PC-3 (cell line): ENCODE results near the gene BCAS4. TPM values are rescaled to one million over a fixed set of nuclear protein-coding genes. Genes with fewer than 3 reads are reported as not detected.

Source experiments
- ATAC-seq: fragments of 200-7000 bp; cut with Tn5 transposase; 2 replicates; pipeline ENCODE4 v1.9.1; 2020; ENCODE audit warnings: mild to moderate bottlenecking, moderate library complexity
- BruUV-seq: library from RNA; stranded (reverse); fragments of 400-500 nt; replicated peaks from 2 replicates; lab custom pipeline; 2021; lab: Mats Ljungman, UMichigan
- CTCF ChIA-PET: fragments of 300-600 bp; sonication (Branson Sonifier 250); formaldehyde crosslinking; loops from one replicate; lab custom pipeline; 2022; ENCODE audit warnings: antibody characterized with exemption; lab: Charles Lee
- POLR2A ChIA-PET: fragments of 300-600 bp; sonication (Branson Sonifier 250); formaldehyde crosslinking; loops from one replicate; lab custom pipeline; 2022; ENCODE audit warnings: antibody characterized with exemption; ENCODE audit not compliant: unreplicated experiment; lab: Charles Lee
- DNase-seq: peaks from one replicate; pipeline ENCODE4 v3.0.0-alpha.2; 2015
- H2AFZ ChIP-seq: fragments of 300-600 bp; sonication (generic); 2 replicates; pipeline ENCODE4 v1.6.0; 2016; ENCODE audit warnings: antibody characterized with exemption, low read length
- H3F3A ChIP-seq: fragments of 300-600 bp; sonication (generic); one replicate; pipeline ENCODE4 v1.6.0; 2017; ENCODE audit warnings: antibody characterized with exemption, low read length, control low read depth, mild to moderate bottlenecking; ENCODE audit not compliant: unreplicated experiment
- H3K27ac ChIP-seq: fragments of 300-600 bp; sonication (generic); 2 replicates; pipeline ENCODE4 v1.5.1; 2016; ENCODE audit warnings: mild to moderate bottlenecking, low read length
- H3K27me3 ChIP-seq: fragments of 300-600 bp; sonication (generic); 2 replicates; pipeline ENCODE4 v1.6.1; 2016; ENCODE audit warnings: low read length, mixed read lengths
- H3K36me3 ChIP-seq: fragments of 300-600 bp; sonication (generic); 2 replicates; pipeline ENCODE4 v1.6.1; 2016; ENCODE audit warnings: low read depth, mixed run types, low read length, mixed read lengths
- H3K4me1 ChIP-seq: fragments of 300-600 bp; sonication (generic); 2 replicates; pipeline ENCODE4 v1.5.1; 2016; ENCODE audit warnings: low read length; ENCODE audit not compliant: insufficient read depth
- H3K4me2 ChIP-seq: fragments of 300-600 bp; sonication (generic); 2 replicates; pipeline ENCODE4 v1.6.0; 2016; ENCODE audit warnings: low read length
- H3K4me3 ChIP-seq: fragments of 300-600 bp; sonication (generic); 2 replicates; pipeline ENCODE4 v1.5.1; 2016; ENCODE audit warnings: mild to moderate bottlenecking, low read length, mixed read lengths
- H3K79me2 ChIP-seq: fragments of 300-600 bp; sonication (generic); 2 replicates; pipeline ENCODE4 v1.6.1; 2017; ENCODE audit warnings: low read length, mixed read lengths
- H3K9ac ChIP-seq: fragments of 300-600 bp; sonication (generic); 2 replicates; pipeline ENCODE4 v1.6.0; 2016; ENCODE audit warnings: mild to moderate bottlenecking, low read length
- H3K9me2 ChIP-seq: fragments of 300-600 bp; sonication (generic); replicated peaks from 2 replicates; pipeline ENCODE4 v1.6.1; 2016; ENCODE audit warnings: mixed run types, low read length, mixed read lengths
- H3K9me3 ChIP-seq: fragments of 300-600 bp; sonication (generic); 2 replicates; pipeline ENCODE4 v1.6.1; 2016; ENCODE audit warnings: low read length, mixed read lengths
- H4K20me1 ChIP-seq: fragments of 300-600 bp; sonication (generic); 2 replicates; pipeline ENCODE4 v1.6.1; 2016; ENCODE audit warnings: low read length, mixed read lengths
- CTCF ChIP-seq: fragments of 300-600 bp; sonication (generic); conservative IDR thresholded peaks from 2 replicates; pipeline ENCODE4 v1.5.1; 2017; ENCODE audit warnings: antibody characterized with exemption, low read depth, mild to moderate bottlenecking, low read length
- EZH2 ChIP-seq: fragments of 300-600 bp; sonication (generic); IDR thresholded peaks from one replicate; pipeline ENCODE4 v1.6.1; 2017; ENCODE audit warnings: antibody characterized with exemption, mild to moderate bottlenecking, low read length; ENCODE audit not compliant: unreplicated experiment
- EZH2phosphoT487 ChIP-seq: fragments of 300-600 bp; sonication (generic); IDR thresholded peaks from 2 replicates; pipeline ENCODE4 v1.6.1; 2018; ENCODE audit warnings: mild to moderate bottlenecking, antibody characterized with exemption, low read length, borderline replicate concordance
- intact Hi-C: fragments of 100-400 bp; cut with micrococcal nuclease; formaldehyde crosslinking; loops from 2 replicates; pipeline ENCODE4 v1.9.0; 2023
- total RNA-seq: library from RNA; depleted of rRNA; stranded (reverse); fragments of >200 nt; gene quantifications from 2 replicates; pipeline ENCODE4 v1.2.3, GENCODE V29; 2014

The BCAS4 gene
- total RNA-seq, 1 experiment from 2014 or later: 56.9 TPM

DNA sequence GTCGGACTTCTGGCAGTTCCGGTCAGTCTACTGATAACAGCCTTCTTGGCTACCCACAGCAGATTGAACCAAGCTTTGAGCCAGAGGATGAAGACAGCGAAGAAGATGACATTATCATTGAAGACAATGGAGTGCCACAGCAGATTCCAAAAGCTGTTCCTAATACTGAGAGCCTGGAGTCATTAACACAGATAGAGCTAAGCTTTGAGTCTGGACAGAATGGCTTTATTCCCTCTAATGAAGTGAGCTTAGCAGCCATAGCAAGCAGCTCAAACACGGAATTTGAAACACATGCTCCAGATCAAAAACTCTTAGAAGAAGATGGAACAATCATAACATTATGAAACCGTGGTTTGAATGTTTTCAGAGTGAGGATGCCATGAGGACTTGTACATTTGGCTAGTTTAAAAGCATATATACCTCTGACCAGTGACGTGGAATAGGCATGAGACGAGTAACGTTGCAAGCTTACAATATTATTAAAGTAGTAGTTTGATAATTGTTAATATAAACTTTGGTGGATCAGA, 44.7 kb upstream of the BCAS4 start:
- H4K20me1 ChIP-seq: no peaks in the 10 kb centered on the region
- ATAC-seq: no peak
- no peak overlapping the region for H2AFZ ChIP-seq
- no TSS peak for BruUV-seq
- no peak for DNase-seq
- H3K27me3 ChIP-seq: no peaks in the 10 kb centered on the region
- H3K9me3 ChIP-seq: no peaks in the 10 kb centered on the region
- H3F3A ChIP-seq: no peaks in the 10 kb centered on the region
- TF ChIP-seq CTCF: no peak
- TF ChIP-seq EZH2: no peak
- TF ChIP-seq EZH2phosphoT487: no peak
- intact Hi-C loops: no loop called here
- peaks cover 25% of the 10 kb centered on the region for H3K79me2 ChIP-seq
- peaks cover 14% of the 10 kb centered on the region for H3K36me3 ChIP-seq
- CTCF ChIA-PET: interaction anchor here (1.6 kb wide), 1 partner anchor 124 kb away, joined by 45 read pairs; no protein-coding TSS in a partner anchor
- POLR2A ChIA-PET: no interaction called here
- peaks cover 19% of the 10 kb centered on the region for H3K4me1 ChIP-seq
- H3K27ac ChIP-seq: no peak overlapping the region
- H3K9ac ChIP-seq: no peak overlapping the region
- no peak overlapping the region for H3K4me2 ChIP-seq
- no peak overlapping the region for H3K4me3 ChIP-seq
- no peaks in the 10 kb centered on the region for H3K9me2 ChIP-seq

GRCh38 chr20:50753152-50753551, 41.7 kb upstream of the BCAS4 start:
- Histone ChIP-seq H2AFZ (no peak overlapping the region), H4K20me1 (no peaks in the 10 kb centered on the region), H3K27ac (no peak overlapping the region), H3K4me3 (no peak overlapping the region), H3K27me3 (no peaks in the 10 kb centered on the region), H3K79me2 (no peaks in the 10 kb centered on the region), H3K36me3 (peaks cover 13% of the 10 kb centered on the region), H3K9me3 (no peaks in the 10 kb centered on the region), H3F3A (no peaks in the 10 kb centered on the region), H3K4me2 (no peak overlapping the region), H3K9ac (no peak overlapping the region), H3K9me2 (no peaks in the 10 kb centered on the region), H3K4me1 (no peaks in the 10 kb centered on the region)
- no TSS peak for BruUV-seq
- ChIA-PET CTCF (no interaction called here), POLR2A (interaction anchor here (0.6 kb wide), 1 partner anchor 72 kb away, joined by 13 read pairs; no protein-coding TSS in a partner anchor)
- TF ChIP-seq CTCF (no peak), EZH2 (no peak), EZH2phosphoT487 (no peak)
- intact Hi-C loops: no loop called here
- ATAC-seq: no peak
- no peak for DNase-seq

GRCh38 chr20:50754420-50754819, 40.4 kb upstream of the BCAS4 start:
- CTCF ChIA-PET: no interaction called here
- Histone ChIP-seq H3K4me2 (no peak overlapping the region), H2AFZ (no peak overlapping the region), H4K20me1 (no peaks in the 10 kb centered on the region), H3K4me1 (no peaks in the 10 kb centered on the region), H3K36me3 (peaks cover 11% of the 10 kb centered on the region), H3K9me3 (no peaks in the 10 kb centered on the region), H3K27ac (no peak overlapping the region), H3K27me3 (no peaks in the 10 kb centered on the region), H3K4me3 (no peak overlapping the region), H3K9me2 (no peaks in the 10 kb centered on the region), H3F3A (no peaks in the 10 kb centered on the region), H3K79me2 (no peaks in the 10 kb centered on the region), H3K9ac (no peak overlapping the region)
- no peak for DNase-seq
- no peak for ATAC-seq
- intact Hi-C loops: no loop called here
- BruUV-seq: no TSS peak
- POLR2A ChIA-PET: interaction anchor here (0.8 kb wide), 1 partner anchor 167 kb away, joined by 4 read pairs; no protein-coding TSS in a partner anchor
- TF ChIP-seq EZH2phosphoT487 (no peak), EZH2 (no peak), CTCF (no peak)
